A549 treated with AZD2906 at 1 μM for 4 hours (cell line): ENCODE measurements around the gene CD207. TPM values are rescaled to one million over a fixed set of nuclear protein-coding genes. Genes with fewer than 3 reads are reported as not detected.

Source experiments
- total RNA-seq: library from RNA; stranded (reverse); fragments of 200-300 nt; extraction: Qiagen RNA extraction; gene quantifications from 5 replicates; pipeline ENCODE4 v1.2.3, GENCODE V29; 2022

The CD207 gene
- total RNA-seq = not detected in 5 replicates

DNA sequence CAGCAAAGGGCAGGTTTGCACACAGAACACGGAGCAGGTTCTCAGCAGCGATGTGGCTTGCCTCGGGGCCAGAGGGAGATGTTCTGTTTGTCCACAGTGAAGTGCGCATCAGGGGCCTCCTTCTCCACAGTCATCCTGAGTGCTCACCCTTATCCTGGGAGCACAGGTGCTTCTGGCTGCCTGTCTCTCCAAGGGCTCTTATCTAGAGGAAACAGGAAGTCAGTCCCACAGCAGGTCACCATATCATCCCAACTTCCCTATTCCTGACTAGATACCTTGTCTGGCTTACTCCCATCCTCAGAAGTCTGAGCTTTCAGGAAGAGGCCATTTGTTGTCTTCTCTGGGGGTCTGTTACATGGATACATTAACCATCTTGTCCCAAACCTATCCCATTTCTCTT is at the start of gene CD207:
CD207 (minus strand) TSS at position 174 of the 400 bp plus-strand sequence; CDS start at position 134, 40 bp downstream.

GRCh38 chr2:70820499-70820898 is 15.1 kb downstream of the CD207 start, which contains the start of gene CLEC4F:
Gene CLEC4F (minus strand): TSS chr2:70820599. CDS start chr2:70820523, 76 bp downstream.

GRCh38 chr2:70790136-70790828 is 45.3 kb downstream of the CD207 start, which contains the start of gene FIGLA:
Gene FIGLA (minus strand): TSS chr2:70790643. CDS start chr2:70790638, 5 bp downstream.

Other genes with a start within 250 kb of the CD207 start
- gene ADD2, start 67.6 kb downstream of the CD207 start, total RNA-seq = 22.2 to 29.0 TPM (median 25.0 TPM) in 5 replicates
- gene FIGLA, start 45.2 kb downstream of the CD207 start, total RNA-seq = not detected in 5 replicates
- not detected in 5 replicates for gene CLEC4F, start 15.2 kb downstream of the CD207 start, total RNA-seq
- 3.2 to 5.1 TPM (median 4.2 TPM) in 5 replicates for gene VAX2, start 64.8 kb upstream of the CD207 start, total RNA-seq
- gene ATP6V1B1, start 100.1 kb upstream of the CD207 start, total RNA-seq = 1.3 to 2.3 TPM (median 1.7 TPM) in 5 replicates
- 0.06 to 0.16 TPM (median 0.12 TPM) in 4 of 5 replicates, not detected in the other for gene ANKRD53, start 142.8 kb upstream of the CD207 start, total RNA-seq
- 75.7 to 81.9 TPM (median 79.7 TPM) in 5 replicates for gene TEX261, start 159.1 kb upstream of the CD207 start, total RNA-seq
- gene NAGK, start 232.8 kb upstream of the CD207 start, total RNA-seq = 63.1 to 95.5 TPM (median 89.1 TPM) in 5 replicates